ENCODE data around the gene ZFP69.

GRCh38 chr1:40507973-40508372 lies 30.9 kb downstream of the ZFP69 start:
- TF ChIP-seq POLR2A (IDR thresholded peaks at IDR 0.05) (no peak), CTCF (IDR thresholded peaks at IDR 0.05) (no peak), POLR2AphosphoS5 (IDR thresholded peaks at IDR 0.05) (no peak)
